Activated CD4-positive, alpha-beta T cell treated with anti-CD3 and anti-CD28 coated beads, Interleukin-2, amount 10 ng/mL, durations not matched to agents 7 days and 5 days (primary cell): ENCODE data around the gene SBF2. TPM values are rescaled to one million over a fixed set of nuclear protein-coding genes. Genes with fewer than 3 reads are reported as not detected.
"Not testable (repeated sequence)": the region's sequence is repeated elsewhere in the genome, so short reads cannot be mapped to it uniquely, and the experiment has no call there.

Source experiments
- CTCF ChIA-PET: fragments of 350-600 bp; sonication (Branson Sonifier 250); formaldehyde crosslinking; loops from one replicate; lab custom pipeline; 2021; ENCODE audit warnings: antibody characterized with exemption; lab: Charles Lee
- POLR2A ChIA-PET: fragments of 350-600 bp; sonication (Branson Sonifier 250); formaldehyde crosslinking; loops from one replicate; lab custom pipeline; 2021; ENCODE audit warnings: antibody characterized with exemption; lab: Charles Lee
- DNase-seq: peaks from one replicate; pipeline ENCODE4 v3.0.0-alpha.2; 2020
- H3K27ac Mint-ChIP-seq: one replicate; pipeline ENCODE4 v1.8.0; 2021; ENCODE audit warnings: mild to moderate bottlenecking, moderate library complexity, mixed read lengths
- H3K27me3 Mint-ChIP-seq: one replicate; pipeline ENCODE4 v1.8.0; 2021; ENCODE audit warnings: mixed read lengths
- H3K36me3 Mint-ChIP-seq: one replicate; pipeline ENCODE4 v1.8.0; 2021; ENCODE audit warnings: low read depth, mixed read lengths
- H3K4me1 Mint-ChIP-seq: one replicate; pipeline ENCODE4 v1.8.0; 2021; ENCODE audit warnings: mixed read lengths
- H3K4me3 Mint-ChIP-seq: one replicate; pipeline ENCODE4 v1.8.0; 2021; ENCODE audit warnings: mild to moderate bottlenecking, moderate library complexity, mixed read lengths
- H3K9me3 Mint-ChIP-seq: one replicate; pipeline ENCODE4 v1.8.0; 2021; ENCODE audit warnings: mixed read lengths
- total RNA-seq, 2 experiments: library from RNA; stranded (reverse); gene quantifications; one replicate each; pipeline ENCODE4 v1.2.3, GENCODE V29; 2021

Gene SBF2
- total RNA-seq, 2 experiments from 2014 or later = 3.2 to 3.7 TPM

DNA sequence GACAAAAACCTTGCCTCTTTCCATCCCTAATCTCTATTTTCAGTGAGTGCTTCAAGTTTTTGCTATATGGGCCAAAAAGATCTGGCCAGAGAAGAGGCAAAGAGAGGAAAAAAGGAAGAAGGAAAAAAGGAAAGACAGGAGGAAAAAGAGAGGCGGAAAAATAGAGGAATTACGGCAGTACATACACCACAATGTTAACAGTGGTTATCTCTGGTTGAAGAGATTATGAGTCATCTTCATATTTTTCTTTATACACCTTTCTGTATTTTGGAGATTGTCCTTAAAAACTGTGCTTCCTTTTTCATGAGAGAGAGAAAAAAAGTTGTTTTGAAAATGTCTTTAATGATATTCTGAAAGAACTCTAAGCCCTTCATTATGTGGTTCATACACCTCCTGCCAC lies 133.7 kb downstream of the SBF2 start:
- POLR2A ChIA-PET = no interaction called here

DNA sequence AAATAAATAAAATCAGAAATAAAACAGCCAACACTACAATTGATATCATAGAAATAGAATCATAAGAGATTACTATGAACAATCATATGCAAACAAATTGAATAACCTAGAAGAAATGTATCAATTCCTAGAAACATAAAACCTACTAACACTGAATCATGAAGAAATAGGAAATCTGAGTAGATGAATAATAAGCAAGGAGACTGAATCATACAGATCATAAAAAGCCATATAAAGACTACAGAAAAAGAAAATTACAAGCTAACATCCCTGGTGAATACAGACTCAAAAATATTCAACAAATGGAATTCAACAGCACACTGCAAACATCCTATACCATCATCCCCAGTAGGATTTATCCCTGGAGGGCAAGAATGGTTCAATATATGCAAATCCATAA lies 135.6 kb downstream of the SBF2 start:
- H3K4me1 Mint-ChIP-seq = no peaks in the 10 kb centered on the region
- H3K27ac Mint-ChIP-seq = no peak overlapping the region
- H3K9me3 Mint-ChIP-seq = peaks cover 2% of the 10 kb centered on the region
- CTCF ChIA-PET = no interaction called here
- DNase-seq = no peak
- H3K27me3 Mint-ChIP-seq = no peaks in the 10 kb centered on the region
- POLR2A ChIA-PET = no interaction called here
- H3K36me3 Mint-ChIP-seq = no peaks in the 10 kb centered on the region
- no peak overlapping the region for H3K4me3 Mint-ChIP-seq

More for the DNA sequence above, 133.7 kb downstream of the SBF2 start:
- Mint-ChIP-seq H3K9me3 (peaks cover 2% of the 10 kb centered on the region), H3K27me3 (no peaks in the 10 kb centered on the region), H3K4me3 (no peak overlapping the region), H3K4me1 (no peaks in the 10 kb centered on the region), H3K27ac (no peak overlapping the region), H3K36me3 (no peaks in the 10 kb centered on the region)
- DNase-seq = no peak
- CTCF ChIA-PET = no interaction called here

- CTCF ChIA-PET = no interaction called here
- H3K9me3 Mint-ChIP-seq = peaks cover 2% of the 10 kb centered on the region
- no peak overlapping the region for H3K4me3 Mint-ChIP-seq
These were observed 138.1 kb downstream of the SBF2 start for GRCh38 chr11:10155793-10156490.

GRCh38 chr11:10150800-10151199 lies 143.2 kb downstream of the SBF2 start:
- Mint-ChIP-seq H3K4me3 (no peak overlapping the region), H3K27me3 (no peaks in the 10 kb centered on the region), H3K4me1 (no peaks in the 10 kb centered on the region), H3K36me3 (no peaks in the 10 kb centered on the region), H3K9me3 (peaks cover 4% of the 10 kb centered on the region), H3K27ac (no peak overlapping the region)
- DNase-seq = no peak
- ChIA-PET POLR2A (no interaction called here), CTCF (no interaction called here)

More at GRCh38 chr11:10155793-10156490, 138.1 kb downstream of the SBF2 start:
- Mint-ChIP-seq H3K4me1 (no peaks in the 10 kb centered on the region), H3K27ac (no peak overlapping the region), H3K27me3 (no peaks in the 10 kb centered on the region), H3K36me3 (no peaks in the 10 kb centered on the region)
- DNase-seq = no peak
- POLR2A ChIA-PET = no interaction called here

- Mint-ChIP-seq H3K4me1 (no peaks in the 10 kb centered on the region), H3K4me3 (no peak overlapping the region), H3K27me3 (no peaks in the 10 kb centered on the region), H3K36me3 (no peaks in the 10 kb centered on the region), H3K9me3 (peaks cover 4% of the 10 kb centered on the region), H3K27ac (no peak overlapping the region)
- ChIA-PET CTCF (no interaction called here), POLR2A (no interaction called here)
- no peak for DNase-seq
These were observed 144.5 kb downstream of the SBF2 start for GRCh38 chr11:10149553-10149952.

GRCh38 chr11:10147195-10147594 lies 146.8 kb downstream of the SBF2 start:
- Mint-ChIP-seq H3K27ac (no peak overlapping the region), H3K36me3 (no peaks in the 10 kb centered on the region), H3K27me3 (no peaks in the 10 kb centered on the region), H3K4me1 (no peaks in the 10 kb centered on the region), H3K4me3 (no peak overlapping the region), H3K9me3 (peaks cover 4% of the 10 kb centered on the region)
- no peak for DNase-seq
- CTCF ChIA-PET = no interaction called here
- POLR2A ChIA-PET = no interaction called here

DNA sequence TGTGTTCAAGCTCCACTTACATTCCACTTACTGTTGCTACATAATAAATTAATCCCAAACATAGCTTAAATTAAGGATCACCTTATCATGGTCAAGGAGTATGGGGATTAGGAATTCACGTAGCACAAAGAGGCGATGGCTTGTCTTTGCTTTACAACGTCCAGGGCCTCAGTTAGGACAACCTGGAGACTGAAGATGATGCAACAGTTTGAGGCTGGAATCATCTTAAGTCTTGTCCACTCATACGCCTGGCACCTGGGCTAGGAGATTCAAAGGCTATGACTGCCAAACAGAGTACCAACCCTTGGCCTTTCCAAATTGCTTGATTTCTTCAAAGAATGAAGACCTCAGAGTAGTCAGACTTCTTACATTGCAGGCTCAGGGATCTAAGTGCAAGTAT lies 149.1 kb downstream of the SBF2 start:
- H3K9me3 Mint-ChIP-seq = peaks cover 4% of the 10 kb centered on the region
- no peaks in the 10 kb centered on the region for H3K27me3 Mint-ChIP-seq
- no peaks in the 10 kb centered on the region for H3K36me3 Mint-ChIP-seq
- POLR2A ChIA-PET = no interaction called here
- H3K4me3 Mint-ChIP-seq = no peak overlapping the region
- CTCF ChIA-PET = no interaction called here
- DNase-seq = no peak
- no peaks in the 10 kb centered on the region for H3K4me1 Mint-ChIP-seq
- no peak overlapping the region for H3K27ac Mint-ChIP-seq

GRCh38 chr11:10139656-10140055 lies 154.4 kb downstream of the SBF2 start:
- CTCF ChIA-PET = no interaction called here
- no peak overlapping the region for H3K27ac Mint-ChIP-seq
- no peak overlapping the region for H3K4me3 Mint-ChIP-seq

DNA sequence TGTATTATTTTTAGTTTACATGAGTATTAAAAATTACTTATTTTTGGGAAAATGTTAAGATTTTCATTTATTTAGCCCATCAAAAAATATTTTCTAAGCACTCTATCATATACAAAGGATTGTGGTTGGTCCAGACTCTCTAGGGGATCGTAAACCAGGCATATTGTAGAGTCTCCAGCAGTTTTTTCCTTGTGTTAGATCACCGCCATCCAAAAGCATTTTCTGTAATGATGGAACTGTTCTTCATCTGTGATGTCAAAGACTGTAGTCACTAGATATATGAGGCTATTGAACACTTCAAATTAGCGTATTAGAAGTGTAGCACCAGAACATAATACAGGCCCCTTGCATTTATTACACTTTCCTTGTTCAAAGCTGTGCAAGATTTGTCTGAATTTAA lies 154.9 kb downstream of the SBF2 start:
- H3K27ac Mint-ChIP-seq = no peak overlapping the region
- no peaks in the 10 kb centered on the region for H3K4me1 Mint-ChIP-seq
- POLR2A ChIA-PET = no interaction called here
- H3K4me3 Mint-ChIP-seq = no peak overlapping the region
- peaks cover 9% of the 10 kb centered on the region for H3K9me3 Mint-ChIP-seq
- H3K27me3 Mint-ChIP-seq = no peaks in the 10 kb centered on the region
- H3K36me3 Mint-ChIP-seq = no peaks in the 10 kb centered on the region
- CTCF ChIA-PET = no interaction called here
- DNase-seq = no peak

More at GRCh38 chr11:10139656-10140055, 154.4 kb downstream of the SBF2 start:
- H3K9me3 Mint-ChIP-seq = peaks cover 6% of the 10 kb centered on the region
- no peaks in the 10 kb centered on the region for H3K27me3 Mint-ChIP-seq
- H3K4me1 Mint-ChIP-seq = no peaks in the 10 kb centered on the region
- DNase-seq = no peak
- H3K36me3 Mint-ChIP-seq = no peaks in the 10 kb centered on the region
- POLR2A ChIA-PET = no interaction called here

DNA sequence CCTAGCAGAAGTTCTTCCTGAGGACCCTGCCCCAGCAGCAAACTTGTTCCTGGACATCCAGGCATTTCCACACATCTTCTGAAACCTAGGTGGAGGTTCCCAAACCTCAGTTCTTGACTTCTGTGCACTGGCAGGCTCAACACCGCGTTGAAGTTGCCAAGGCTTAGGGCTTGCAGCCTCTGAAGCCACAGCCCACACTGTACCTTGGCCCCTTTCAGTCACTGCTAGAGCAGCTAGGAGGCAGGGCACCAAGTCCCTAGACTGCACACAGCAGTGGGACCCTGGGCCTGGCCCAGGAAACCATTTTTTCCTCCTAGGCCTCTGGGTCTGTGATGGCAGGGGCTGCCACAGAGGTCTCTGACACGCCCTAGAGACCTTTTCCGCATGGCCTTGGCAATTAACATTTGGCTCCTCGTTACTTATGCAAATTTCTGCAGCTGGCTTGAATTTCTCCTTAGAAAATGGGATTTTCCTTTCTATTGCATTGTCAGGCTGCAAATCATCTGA lies 159.0 kb downstream of the SBF2 start:
- POLR2A ChIA-PET = no interaction called here
- DNase-seq = no peak
- Mint-ChIP-seq H3K27me3 (no peaks in the 10 kb centered on the region), H3K4me1 (no peaks in the 10 kb centered on the region), H3K9me3 (peaks cover 12% of the 10 kb centered on the region), H3K4me3 (no peak overlapping the region), H3K27ac (no peak overlapping the region), H3K36me3 (no peaks in the 10 kb centered on the region)
- CTCF ChIA-PET = no interaction called here

- H3K27me3 Mint-ChIP-seq, H3K4me3 Mint-ChIP-seq, H3K27ac Mint-ChIP-seq, H3K36me3 Mint-ChIP-seq, DNase-seq, CTCF ChIA-PET, H3K4me1 Mint-ChIP-seq, POLR2A ChIA-PET: not testable (repeated sequence)
- peaks cover 12% of the 10 kb centered on the region for H3K9me3 Mint-ChIP-seq
These were observed 159.8 kb downstream of the SBF2 start for GRCh38 chr11:10134226-10134625.

DNA sequence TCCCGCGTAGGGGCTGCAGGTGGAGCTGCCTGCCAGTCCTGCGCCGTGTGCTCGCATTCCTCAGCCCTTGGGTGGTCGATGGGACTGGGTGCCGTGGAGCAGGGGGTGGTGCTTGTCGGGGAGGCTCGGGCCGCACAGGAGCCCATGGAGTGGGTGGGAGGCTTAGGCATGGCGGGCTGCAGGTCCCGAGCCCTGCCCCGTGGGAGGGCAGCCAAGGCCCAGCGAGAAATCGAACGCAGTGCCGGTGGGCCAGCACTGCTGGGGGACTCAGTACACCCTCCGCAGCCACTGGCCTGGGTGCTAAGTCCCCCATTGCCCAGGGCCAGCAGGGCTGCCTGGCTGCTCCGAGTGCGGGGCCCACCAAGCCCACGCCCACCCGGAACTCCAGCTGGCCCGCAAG lies 160.8 kb downstream of the SBF2 start:
- H3K27me3 Mint-ChIP-seq, H3K4me1 Mint-ChIP-seq, POLR2A ChIA-PET, H3K36me3 Mint-ChIP-seq, H3K4me3 Mint-ChIP-seq, DNase-seq, H3K27ac Mint-ChIP-seq: not testable (repeated sequence)
- CTCF ChIA-PET = interaction anchor here (0.6 kb wide), 1 partner anchor 146 kb away, joined by 3 read pairs; no protein-coding TSS in a partner anchor
- peaks cover 12% of the 10 kb centered on the region for H3K9me3 Mint-ChIP-seq

GRCh38 chr11:10130875-10131274 lies 163.1 kb downstream of the SBF2 start:
- ChIA-PET POLR2A (no interaction called here), CTCF (no interaction called here)
- Mint-ChIP-seq H3K4me3 (no peak overlapping the region), H3K27me3 (no peaks in the 10 kb centered on the region), H3K27ac (no peak overlapping the region), H3K9me3 (peaks cover 10% of the 10 kb centered on the region), H3K36me3 (no peaks in the 10 kb centered on the region), H3K4me1 (no peaks in the 10 kb centered on the region)
- DNase-seq = no peak

DNA sequence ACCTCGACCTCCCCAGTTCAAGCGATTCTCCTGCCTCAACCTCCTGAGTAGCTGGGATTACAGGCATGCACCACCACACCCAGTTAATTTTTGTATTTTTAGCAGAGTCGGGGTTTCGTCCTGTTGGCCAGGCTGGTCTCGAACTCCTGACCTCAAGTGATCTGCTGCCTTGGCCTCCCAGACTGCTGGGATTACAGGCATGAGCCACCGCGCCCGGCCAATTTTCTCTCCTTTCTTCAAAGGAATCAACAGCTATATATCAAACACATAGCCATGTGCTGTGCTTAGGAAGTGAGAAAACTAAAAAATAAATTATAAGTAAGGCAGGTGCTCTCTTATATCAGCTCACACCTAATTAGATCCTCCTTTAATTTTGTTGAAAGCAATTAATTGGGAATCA lies 164.8 kb downstream of the SBF2 start:
- DNase-seq, H3K4me1 Mint-ChIP-seq, CTCF ChIA-PET, H3K9me3 Mint-ChIP-seq, H3K27me3 Mint-ChIP-seq, POLR2A ChIA-PET, H3K4me3 Mint-ChIP-seq, H3K36me3 Mint-ChIP-seq, H3K27ac Mint-ChIP-seq: not testable (repeated sequence)
